ENCODE results near the gene DIAPH3.

DNA sequence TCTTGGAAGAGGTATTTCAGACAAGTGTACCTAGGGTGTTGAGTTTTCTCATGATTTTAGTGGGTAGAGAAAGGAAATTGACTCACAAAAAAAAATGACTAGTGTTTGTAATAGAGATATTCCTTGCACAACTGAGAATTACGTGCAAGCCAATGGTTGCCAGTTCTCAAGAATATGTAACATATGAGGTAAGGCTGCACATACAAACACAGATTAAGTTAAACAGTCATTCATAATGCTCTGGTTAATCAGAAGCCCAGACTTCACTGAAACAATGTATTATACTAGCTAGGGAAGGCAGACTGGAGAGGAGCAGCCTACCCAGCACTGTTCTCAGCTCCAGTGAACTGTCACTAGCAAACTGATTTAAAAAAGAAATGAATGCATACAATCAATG is 418.3 kb downstream of the DIAPH3 start:
- TF ChIP-seq, protein P1, sequence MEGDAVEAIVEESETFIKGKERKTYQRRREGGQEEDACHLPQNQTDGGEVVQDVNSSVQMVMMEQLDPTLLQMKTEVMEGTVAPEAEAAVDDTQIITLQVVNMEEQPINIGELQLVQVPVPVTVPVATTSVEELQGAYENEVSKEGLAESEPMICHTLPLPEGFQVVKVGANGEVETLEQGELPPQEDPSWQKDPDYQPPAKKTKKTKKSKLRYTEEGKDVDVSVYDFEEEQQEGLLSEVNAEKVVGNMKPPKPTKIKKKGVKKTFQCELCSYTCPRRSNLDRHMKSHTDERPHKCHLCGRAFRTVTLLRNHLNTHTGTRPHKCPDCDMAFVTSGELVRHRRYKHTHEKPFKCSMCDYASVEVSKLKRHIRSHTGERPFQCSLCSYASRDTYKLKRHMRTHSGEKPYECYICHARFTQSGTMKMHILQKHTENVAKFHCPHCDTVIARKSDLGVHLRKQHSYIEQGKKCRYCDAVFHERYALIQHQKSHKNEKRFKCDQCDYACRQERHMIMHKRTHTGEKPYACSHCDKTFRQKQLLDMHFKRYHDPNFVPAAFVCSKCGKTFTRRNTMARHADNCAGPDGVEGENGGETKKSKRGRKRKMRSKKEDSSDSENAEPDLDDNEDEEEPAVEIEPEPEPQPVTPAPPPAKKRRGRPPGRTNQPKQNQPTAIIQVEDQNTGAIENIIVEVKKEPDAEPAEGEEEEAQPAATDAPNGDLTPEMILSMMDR (IDR thresholded peaks at IDR 0.05) = no peak
- no peak for TF ChIP-seq POLR2AphosphoS5 (IDR thresholded peaks at IDR 0.05)
- TF ChIP-seq POLR2A (IDR thresholded peaks at IDR 0.05) = no peak

Measured in breast epithelium (tissue), 3 donors.